Adrenal gland (tissue), 12 donors: ENCODE results near the gene MLXIPL. TPM values are rescaled to one million over a fixed set of nuclear protein-coding genes. Genes with fewer than 3 reads are reported as not detected.

Source experiments
- DNase-seq, 7 donors: peaks; one replicate each; pipeline ENCODE4 v3.0.0-alpha.2; 2019 to 2020
- H3K27ac ChIP-seq, 5 donors: fragments of 200-600 bp; sonication (generic) in 4 of 5; 1 replicate in 3 of 5; 2 replicates in 2 of 5; pipeline versions ENCODE4 v1.5.1 to v1.8.0; 2016 to 2020; ENCODE audit warnings: mild to moderate bottlenecking in 1 of 5
- H3K27me3 ChIP-seq: fragments of 200-600 bp; 2 replicates; pipeline ENCODE4 v1.8.0; 2021
- H3K36me3 ChIP-seq, 2 donors: fragments of 200-600 bp; replicated peaks in 1 of 2; 1 replicate in 1 of 2; 2 replicates in 1 of 2; pipeline versions ENCODE4 v1.5.1 to v1.8.0; 2018 to 2022
- H3K4me1 ChIP-seq, 2 donors: fragments of 200-600 bp; replicated peaks in 1 of 2; 1 replicate in 1 of 2; 2 replicates in 1 of 2; pipeline versions ENCODE4 v1.5.1 to v1.8.0; 2018 to 2021
- H3K4me3 ChIP-seq, 4 donors: fragments of 200-600 bp; sonication (generic) in 3 of 4; one replicate each; pipeline ENCODE4 v1.5.1; 2016 to 2018
- H3K9me3 ChIP-seq, 3 donors: fragments of 200-600 bp; sonication (generic) in 1 of 3; replicated peaks in 1 of 3; 1 replicate in 2 of 3; 2 replicates in 1 of 3; pipeline versions ENCODE4 v1.5.1 to v1.8.0; 2016 to 2021
- CTCF ChIP-seq, 6 experiments: fragments of 450-650 bp in 4 of 6; fragments of 200-600 bp in 2 of 6; sonication (generic) in 1 of 6; IDR thresholded peaks; 1 replicate in 5 of 6; 2 replicates in 1 of 6; pipeline versions ENCODE4 v1.5.1 to v1.8.0; 2016 to 2021; ENCODE audit warnings: antibody characterized with exemption in 6 of 6, mild to moderate bottlenecking in 2 of 6, moderate library complexity in 1 of 6
- POLR2A ChIP-seq, 2 donors: fragments of 450-650 bp; IDR thresholded peaks; one replicate each; pipeline ENCODE4 v1.6.1; 2017; ENCODE audit warnings: antibody characterized with exemption in 2 of 2, mild to moderate bottlenecking in 2 of 2, moderate library complexity in 1 of 2
- WGBS, 4 donors: extraction: QIAGEN DNeasy Blood & Tissue Kit in 2 of 4; methylation state at CpG; one replicate each; pipeline versions ENCODE4 v1.1.5 to v1.1.7; 2013 to 2017; 5-methylcytosine and 5-hydroxymethylcytosine counted together
- intact Hi-C, 2 donors: fragments of 100-400 bp; cut with DNase I; formaldehyde crosslinking; loops; one replicate each; pipeline versions ENCODE4 v1.14.1 to v1.15.0; 2022 to 2023
- polyA plus RNA-seq, 3 donors: library from polyadenylated mRNA; stranded (reverse); fragments of 200-250 nt in 2 of 3; fragments of 350-450 nt in 1 of 3; fragmentation: Illumina TruSeq in 1 of 3; extraction: RNeasy Lipid Tissue Mini Kit (QIAGEN cat#74804) in 1 of 3; gene quantifications; one replicate each; pipeline ENCODE4 v1.2.3, GENCODE V29; 2013 to 2014
- total RNA-seq, 9 donors: library from RNA; depleted of rRNA in 4 of 9; stranded (reverse); fragments of >200 nt in 4 of 9; fragments of 120-200 nt in 1 of 9; fragmentation: NEBNext Ultra II Directional in 1 of 9; extraction: Animal tissue kit (Norgen Biotek cat#: 25700) in 1 of 9; gene quantifications; one replicate each; pipeline versions ENCODE4 v1.1.0 to v1.2.4, GENCODE V29; 2013 to 2023
- donor health status: healthy with polysubstance abuse.
- donor health status: Bipolar disorder and iron deficiency.
- donor health status: DM: yes; HTN: yes; CAD: no.
- donor health status: DM: no; HTN: no; CAD: no.
- donor health status: DM: no; HTN: no; CAD: no.
- donor health status: DM: yes; HTN: yes; CAD: no.

MLXIPL gene
- total and polyA plus RNA-seq, 12 donors: under 0.01 to 586 (median 62.7) TPM

GRCh38 chr7:73644688-73645286 lies 20.5 kb upstream of the MLXIPL start:
- TF ChIP-seq POLR2A (IDR thresholded peaks at IDR 0.05): no peak
- no peak for TF ChIP-seq CTCF (IDR thresholded peaks at IDR 0.05)

GRCh38 chr7:73642834-73643233 lies 18.5 kb upstream of the MLXIPL start:
- WGBS, 4 donors: 60 to 88% (median 71%) methylated on average over 2 of the region's 2 CpGs
- TF ChIP-seq CTCF (IDR thresholded peaks at IDR 0.05) (no peak), POLR2A (IDR thresholded peaks at IDR 0.05) (no peak)
- H3K9me3 ChIP-seq: no peaks in the 10 kb centered on the region
- no peaks in the 10 kb centered on the region for H3K36me3 ChIP-seq
- no peak for DNase-seq
- no peak overlapping the region for H3K4me3 ChIP-seq
- H3K27me3 ChIP-seq: peaks cover 14% of the 10 kb centered on the region
- intact Hi-C loops: no loop called here
- peaks cover 0 to under 1% of the 10 kb centered on the region in 2 donors for H3K4me1 ChIP-seq
- H3K27ac ChIP-seq: no peak overlapping the region

More at GRCh38 chr7:73644688-73645286, 20.5 kb upstream of the MLXIPL start:
- no peak for DNase-seq
- intact Hi-C loops: no loop called here
- Histone ChIP-seq H3K27me3 (peaks cover 17% of the 10 kb centered on the region), H3K36me3 (no peaks in the 10 kb centered on the region), H3K4me1 (peaks cover 0 to 4% of the 10 kb centered on the region in 2 donors), H3K27ac (no peak overlapping the region), H3K9me3 (no peaks in the 10 kb centered on the region), H3K4me3 (no peak overlapping the region)
- WGBS, 4 donors: 63 to 74% (median 72%) methylated on average over 4 to 5 of the region's 5 CpGs

GRCh38 chr7:73638911-73639310 lies 14.6 kb upstream of the MLXIPL start:
- Histone ChIP-seq H3K27ac (no peak overlapping the region), H3K9me3 (no peaks in the 10 kb centered on the region), H3K4me1 (peaks cover 0 to 8% of the 10 kb centered on the region in 2 donors), H3K27me3 (peaks cover 3% of the 10 kb centered on the region), H3K36me3 (no peaks in the 10 kb centered on the region), H3K4me3 (no peak overlapping the region)
- intact Hi-C loops: no loop called here
- TF ChIP-seq CTCF (IDR thresholded peaks at IDR 0.05): no peak
- TF ChIP-seq POLR2A (IDR thresholded peaks at IDR 0.05): no peak
- 51 to 71% (median 65%) methylated on average over 3 of the region's 3 CpGs for WGBS, 4 donors
- no peak for DNase-seq

- no peak overlapping the region for H3K27ac ChIP-seq
- DNase-seq: no peak
- no peak overlapping the region for H3K4me3 ChIP-seq
- no peaks in the 10 kb centered on the region for H3K9me3 ChIP-seq
- peaks cover 3% of the 10 kb centered on the region for H3K27me3 ChIP-seq
- H3K36me3 ChIP-seq: no peaks in the 10 kb centered on the region
- H3K4me1 ChIP-seq: peaks cover 0 to 8% of the 10 kb centered on the region in 2 donors
- WGBS, 4 donors: 82 to 90% (median 85%) methylated on average over 8 of the region's 8 CpGs
- TF ChIP-seq CTCF (IDR thresholded peaks at IDR 0.05) (no peak), POLR2A (IDR thresholded peaks at IDR 0.05) (no peak)
- intact Hi-C loops: no loop called here
Observed at GRCh38 chr7:73635428-73636200, 11.3 kb upstream of the MLXIPL start.
